ENCODE data around the gene FCN2.

GRCh38 chr9:134936346-134937163 lies 55.9 kb downstream of the FCN2 start:
- TF ChIP-seq CTCF (conservative IDR thresholded peaks at IDR 0.05 in 1 of 2, IDR thresholded peaks at IDR 0.05 in 1 of 2; ENCODE audit: extremely low read depth in 1 of 2, insufficient read depth in 1 of 2, low read depth in 1 of 2, low read length in 2 of 2) (no peak), EZH2 (IDR thresholded peaks at IDR 0.05; ENCODE audit: borderline replicate concordance, low read length) (no peak)

Data from mammary epithelial cell (primary cell).